GM21717 (cell line): ENCODE measurements around the gene SLC9A9.
A peak's percentile ranks its signal among the peaks of the same experiment; 100 is the strongest.

Source experiments
- ATAC-seq: cut with Tn5 transposase; IDR thresholded peaks from one replicate; pipeline ENCODE4 v1.9.1; 2021; ENCODE audit warnings: mild to moderate bottlenecking, moderate library complexity; ENCODE audit not compliant: unreplicated experiment

The SLC9A9 gene

GRCh38 chr3:143605233-143605950 is 242.9 kb downstream of the SLC9A9 start:
- ATAC-seq: peak; percentile 47

- ATAC-seq: peak; percentile 90
Measured at GRCh38 chr3:143604402-143605185, 243.7 kb downstream of the SLC9A9 start.

GRCh38 chr3:143603774-143604173 is 244.5 kb downstream of the SLC9A9 start:
- no peak for ATAC-seq

- no peak for ATAC-seq
Measured at GRCh38 chr3:143601723-143602484, 246.4 kb downstream of the SLC9A9 start.

- ATAC-seq: no peak
Measured at GRCh38 chr3:143600756-143601718, 247.2 kb downstream of the SLC9A9 start.

GRCh38 chr3:143597774-143598652 is 250.3 kb downstream of the SLC9A9 start:
- no peak for ATAC-seq

- no peak for ATAC-seq
Measured at GRCh38 chr3:143596957-143597642, 251.2 kb downstream of the SLC9A9 start.

- ATAC-seq: peak; percentile 97
Measured at GRCh38 chr3:143595456-143596077, 252.7 kb downstream of the SLC9A9 start.

GRCh38 chr3:143594206-143594605 is 254.1 kb downstream of the SLC9A9 start:
- no peak for ATAC-seq

- no peak for ATAC-seq
Measured at GRCh38 chr3:143590660-143591059, 257.6 kb downstream of the SLC9A9 start.

GRCh38 chr3:143586576-143586975 is 261.7 kb downstream of the SLC9A9 start:
- no peak for ATAC-seq

- peak; percentile 55 for ATAC-seq
Measured at GRCh38 chr3:143585720-143586456, 262.4 kb downstream of the SLC9A9 start.

GRCh38 chr3:143584474-143584873 is 263.8 kb downstream of the SLC9A9 start:
- ATAC-seq: no peak

GRCh38 chr3:143581972-143582722 is 266.1 kb downstream of the SLC9A9 start:
- ATAC-seq: no peak

- ATAC-seq: no peak
Measured at GRCh38 chr3:143578810-143579435, 269.3 kb downstream of the SLC9A9 start.

- ATAC-seq: no peak
Measured at GRCh38 chr3:143576568-143577270, 271.5 kb downstream of the SLC9A9 start.
